PC-9 (cell line): ENCODE results near the gene IL1RL2. TPM values are rescaled to one million over a fixed set of nuclear protein-coding genes. Genes with fewer than 3 reads are reported as not detected.

ENCODE experiments used
- BruUV-seq: library from RNA; stranded (reverse); fragments of 400-500 nt; replicated peaks from 2 replicates; lab custom pipeline; 2021; lab: Mats Ljungman, UMichigan
- CTCF ChIA-PET: fragments of 300-600 bp; sonication (Branson Sonifier 250); formaldehyde crosslinking; loops from one replicate; lab custom pipeline; 2022; ENCODE audit warnings: antibody characterized with exemption; lab: Charles Lee
- POLR2A ChIA-PET: fragments of 300-600 bp; sonication (Branson Sonifier 250); formaldehyde crosslinking; loops from one replicate; lab custom pipeline; 2022; ENCODE audit warnings: antibody characterized with exemption; ENCODE audit not compliant: unreplicated experiment; lab: Charles Lee
- DNase-seq, 2 experiments: peaks; one replicate each; pipeline versions ENCODE4 v3.0.0 to v3.0.0-alpha.2; 2015 to 2022; ENCODE audit warnings: mixed read lengths in 1 of 2
- H2AFZ ChIP-seq: fragments of 200-600 bp; sonication (generic); 2 replicates; pipeline ENCODE4 v1.8.1; 2017; ENCODE audit warnings: antibody characterized with exemption
- H3F3A ChIP-seq: fragments of 200-600 bp; sonication (generic); 2 replicates; pipeline ENCODE4 v1.8.1; 2017; ENCODE audit warnings: antibody characterized with exemption, mild to moderate bottlenecking, low read depth; ENCODE audit not compliant: insufficient read depth
- H3K27ac ChIP-seq: fragments of 200-600 bp; sonication (generic); 2 replicates; pipeline ENCODE4 v1.6.1; 2016; ENCODE audit warnings: mixed run types
- H3K27me3 ChIP-seq: fragments of 200-600 bp; sonication (generic); 2 replicates; pipeline ENCODE4 v1.6.1; 2016; ENCODE audit warnings: low read depth, mixed run types; ENCODE audit not compliant: insufficient read depth
- H3K36me3 ChIP-seq: fragments of 200-600 bp; sonication (generic); 2 replicates; pipeline ENCODE4 v1.6.1; 2016; ENCODE audit warnings: low read depth, mixed run types
- H3K4me1 ChIP-seq: fragments of 200-600 bp; sonication (generic); replicated peaks from 2 replicates; pipeline ENCODE4 v1.6.1; 2016; ENCODE audit warnings: mixed run types; ENCODE audit not compliant: insufficient read depth
- H3K4me2 ChIP-seq: fragments of 200-600 bp; sonication (generic); 2 replicates; pipeline ENCODE4 v1.6.1; 2017; ENCODE audit warnings: mixed run types
- H3K4me3 ChIP-seq: fragments of 200-600 bp; sonication (generic); 2 replicates; pipeline ENCODE4 v1.6.1; 2016; ENCODE audit warnings: mixed run types
- H3K79me2 ChIP-seq: fragments of 200-600 bp; sonication (generic); 2 replicates; pipeline ENCODE4 v1.6.1; 2017; ENCODE audit warnings: low read depth, mixed run types
- H3K9me2 ChIP-seq: fragments of 200-600 bp; sonication (generic); 2 replicates; pipeline ENCODE4 v1.8.1; 2017; ENCODE audit warnings: mild to moderate bottlenecking; ENCODE audit not compliant: insufficient read depth
- H3K9me3 ChIP-seq: fragments of 200-600 bp; sonication (generic); 2 replicates; pipeline ENCODE4 v1.8.1; 2016; ENCODE audit warnings: low read depth; ENCODE audit not compliant: insufficient read depth
- H4K20me1 ChIP-seq: fragments of 200-600 bp; sonication (generic); 2 replicates; pipeline ENCODE4 v1.8.1; 2017; ENCODE audit not compliant: insufficient read depth
- EZH2 ChIP-seq: fragments of 200-600 bp; sonication (generic); IDR thresholded peaks from 2 replicates; pipeline ENCODE4 v1.8.0; 2017; ENCODE audit warnings: antibody characterized with exemption, low read depth
- intact Hi-C: fragments of 100-400 bp; cut with micrococcal nuclease; formaldehyde crosslinking; loops from one replicate; pipeline ENCODE4 v1.10.0; 2022; ENCODE audit not compliant: unreplicated experiment
- total RNA-seq: library from RNA; stranded (reverse); gene quantifications from 2 replicates; pipeline ENCODE4 v1.2.3, GENCODE V29; 2021
- TF ChIP-seq, protein P1 (sequence below): fragments of 200-600 bp; sonication (generic); conservative IDR thresholded peaks from 2 replicates; pipeline ENCODE4 v1.6.1; 2017; ENCODE audit warnings: mixed run types, antibody characterized with exemption, mild to moderate bottlenecking, moderate library complexity

The IL1RL2 gene
- total RNA-seq, 1 experiment from 2014 or later: 1.9 TPM

DNA sequence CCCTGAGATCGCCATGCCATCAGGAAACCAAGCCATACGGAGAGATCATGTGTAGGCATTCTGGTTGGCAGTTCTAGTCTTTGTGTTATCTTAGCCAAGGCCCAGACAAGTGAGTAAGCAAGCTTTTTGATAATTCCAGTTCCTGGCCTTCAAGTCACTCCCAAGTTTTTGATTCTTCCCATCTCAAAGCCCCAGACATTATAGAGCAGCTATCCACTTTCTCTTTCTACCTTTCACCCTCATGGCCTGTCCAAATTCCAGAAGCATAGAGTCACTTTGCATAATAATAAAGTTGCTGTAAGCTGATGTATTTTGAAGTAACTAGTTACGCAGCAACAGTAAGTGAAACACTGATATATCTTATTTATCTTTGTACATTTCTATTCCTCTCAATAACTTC is 97.8 kb downstream of the IL1RL2 start:
- DNase-seq: no peak
- H3K9me2 ChIP-seq: no peaks in the 10 kb centered on the region
- ChIA-PET POLR2A (no interaction called here), CTCF (no interaction called here)
- TF ChIP-seq EZH2: no peak
- TF ChIP-seq, protein P1, sequence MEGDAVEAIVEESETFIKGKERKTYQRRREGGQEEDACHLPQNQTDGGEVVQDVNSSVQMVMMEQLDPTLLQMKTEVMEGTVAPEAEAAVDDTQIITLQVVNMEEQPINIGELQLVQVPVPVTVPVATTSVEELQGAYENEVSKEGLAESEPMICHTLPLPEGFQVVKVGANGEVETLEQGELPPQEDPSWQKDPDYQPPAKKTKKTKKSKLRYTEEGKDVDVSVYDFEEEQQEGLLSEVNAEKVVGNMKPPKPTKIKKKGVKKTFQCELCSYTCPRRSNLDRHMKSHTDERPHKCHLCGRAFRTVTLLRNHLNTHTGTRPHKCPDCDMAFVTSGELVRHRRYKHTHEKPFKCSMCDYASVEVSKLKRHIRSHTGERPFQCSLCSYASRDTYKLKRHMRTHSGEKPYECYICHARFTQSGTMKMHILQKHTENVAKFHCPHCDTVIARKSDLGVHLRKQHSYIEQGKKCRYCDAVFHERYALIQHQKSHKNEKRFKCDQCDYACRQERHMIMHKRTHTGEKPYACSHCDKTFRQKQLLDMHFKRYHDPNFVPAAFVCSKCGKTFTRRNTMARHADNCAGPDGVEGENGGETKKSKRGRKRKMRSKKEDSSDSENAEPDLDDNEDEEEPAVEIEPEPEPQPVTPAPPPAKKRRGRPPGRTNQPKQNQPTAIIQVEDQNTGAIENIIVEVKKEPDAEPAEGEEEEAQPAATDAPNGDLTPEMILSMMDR: no peak
- H3K27ac ChIP-seq: no peak overlapping the region
- H3K36me3 ChIP-seq: no peaks in the 10 kb centered on the region
- H3K4me1 ChIP-seq: peaks cover 9% of the 10 kb centered on the region
- H3K27me3 ChIP-seq: no peaks in the 10 kb centered on the region
- no TSS peak for BruUV-seq
- no peaks in the 10 kb centered on the region for H3K79me2 ChIP-seq
- intact Hi-C loops: no loop called here
- no peak overlapping the region for H3K4me2 ChIP-seq
- H3K4me3 ChIP-seq: no peak overlapping the region
- H4K20me1 ChIP-seq: no peaks in the 10 kb centered on the region
- no peak overlapping the region for H2AFZ ChIP-seq
- no peaks in the 10 kb centered on the region for H3K9me3 ChIP-seq
- no peaks in the 10 kb centered on the region for H3F3A ChIP-seq

DNA sequence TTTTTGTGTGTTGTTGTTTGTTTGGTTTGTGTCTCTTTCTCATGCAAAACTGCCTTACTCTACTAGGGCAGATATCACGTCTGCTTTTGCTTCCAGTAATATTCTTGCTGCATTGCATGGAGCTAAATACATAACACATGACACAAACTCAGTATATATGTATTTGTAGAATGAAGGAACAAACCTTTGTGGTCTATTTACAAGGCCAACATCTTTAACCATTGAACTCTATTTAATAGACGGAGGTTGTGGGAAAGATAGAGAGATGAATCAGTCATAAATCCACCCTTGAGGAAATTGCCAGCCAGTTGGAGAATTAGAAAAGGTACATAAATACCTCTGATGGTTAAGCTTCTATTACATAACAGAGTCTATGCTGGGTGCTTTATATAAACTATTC is 98.5 kb downstream of the IL1RL2 start:
- Histone ChIP-seq H3K36me3 (no peaks in the 10 kb centered on the region), H3K27ac (no peak overlapping the region), H3K9me3 (no peaks in the 10 kb centered on the region), H3K4me3 (no peak overlapping the region), H3K27me3 (no peaks in the 10 kb centered on the region), H2AFZ (no peak overlapping the region), H3K4me2 (no peak overlapping the region), H4K20me1 (no peaks in the 10 kb centered on the region), H3K4me1 (peaks cover 9% of the 10 kb centered on the region), H3K9me2 (no peaks in the 10 kb centered on the region), H3F3A (no peaks in the 10 kb centered on the region), H3K79me2 (no peaks in the 10 kb centered on the region)
- no TSS peak for BruUV-seq
- TF ChIP-seq, protein P1: no peak
- no peak for TF ChIP-seq EZH2
- peak in 1 of 2 experiments; percentile 56 for DNase-seq
- ChIA-PET POLR2A (no interaction called here), CTCF (no interaction called here)
- intact Hi-C loops: no loop called here

DNA sequence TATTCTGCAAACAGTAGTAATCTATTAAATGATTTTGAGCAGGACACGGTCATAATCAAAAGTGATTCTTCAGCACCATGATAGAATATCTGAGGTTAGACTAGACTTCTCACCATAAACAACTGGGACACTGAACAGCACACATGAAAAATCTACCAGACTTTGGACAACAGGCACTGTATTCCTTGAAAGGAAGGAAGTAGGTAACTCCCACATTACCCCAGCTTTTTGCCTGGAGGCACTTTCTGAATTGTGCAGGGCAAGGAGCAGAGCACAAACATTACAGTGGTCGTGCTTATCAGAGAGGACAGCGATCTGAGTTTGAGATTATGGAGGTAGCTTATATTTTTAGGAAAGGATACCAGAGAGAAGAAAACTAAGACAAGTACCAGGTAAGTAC is 99.2 kb downstream of the IL1RL2 start:
- Histone ChIP-seq H3K4me2 (peak overlapping the region; percentile 39; the same call in 1 of the 2 replicates), H3K79me2 (no peaks in the 10 kb centered on the region), H3K4me1 (peaks cover 9% of the 10 kb centered on the region), H3K9me2 (no peaks in the 10 kb centered on the region), H4K20me1 (no peaks in the 10 kb centered on the region), H2AFZ (no peak overlapping the region), H3K9me3 (no peaks in the 10 kb centered on the region), H3K36me3 (no peaks in the 10 kb centered on the region), H3K4me3 (no peak overlapping the region), H3K27ac (no peak overlapping the region), H3F3A (no peaks in the 10 kb centered on the region), H3K27me3 (no peaks in the 10 kb centered on the region)
- peak in 1 of 2 experiments; percentile 5 for DNase-seq
- BruUV-seq: no TSS peak
- TF ChIP-seq, protein P1: no peak
- no peak for TF ChIP-seq EZH2
- CTCF ChIA-PET: no interaction called here
- POLR2A ChIA-PET: no interaction called here
- intact Hi-C loops: no loop called here
